Epidermal melanocyte (primary cell): ENCODE data around the gene FAM3D.

Source experiments
- DNase-seq: peaks from one replicate; pipeline ENCODE4 v3.0.0; 2011; ENCODE audit warnings: low spot score; ENCODE audit not compliant: insufficient read length

The FAM3D gene

GRCh38 chr3:58657036-58657520, 9.5 kb downstream of the FAM3D start:
- no peak for DNase-seq

DNA sequence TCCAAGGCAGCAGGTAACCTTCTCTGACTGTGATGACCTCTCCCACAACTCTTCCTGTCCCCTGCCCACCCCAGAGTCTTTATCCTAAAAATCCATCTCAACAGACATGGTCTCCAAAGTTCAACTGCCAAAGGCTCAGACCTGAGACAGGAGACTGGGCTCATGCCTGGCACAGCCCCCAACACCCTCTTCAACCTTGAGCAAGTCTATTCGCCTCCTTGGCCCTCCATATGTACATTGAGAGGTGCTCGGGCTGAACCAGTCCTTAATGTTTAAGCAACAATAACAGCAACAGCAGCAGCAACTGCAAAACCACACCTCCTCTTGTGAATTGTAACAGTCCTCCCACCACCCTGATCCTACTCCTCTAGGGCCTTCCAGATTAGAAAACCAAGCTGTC, 9.9 kb downstream of the FAM3D start:
- DNase-seq: no peak

DNA sequence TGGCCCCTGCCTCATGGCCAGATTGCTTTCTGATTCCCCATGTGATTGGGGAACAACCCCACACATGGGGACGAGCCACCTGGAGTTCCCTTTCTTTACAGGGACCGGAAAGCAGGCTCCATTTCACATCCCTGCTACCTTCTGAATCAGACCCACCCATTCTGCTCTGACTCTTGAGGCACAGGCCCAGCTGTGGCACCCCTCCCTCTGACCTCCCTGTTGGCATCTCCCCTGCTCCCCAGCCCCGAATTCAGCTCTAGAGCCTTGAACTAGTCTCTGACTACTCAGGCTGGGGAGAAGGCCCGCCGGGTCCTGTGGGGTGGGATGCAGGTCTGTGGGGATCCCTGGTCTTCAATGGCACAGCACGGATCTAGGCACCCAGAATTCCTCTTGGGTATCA, 12.1 kb downstream of the FAM3D start:
- DNase-seq: no peak

- DNase-seq: no peak
These were observed 13.9 kb downstream of the FAM3D start for GRCh38 chr3:58652624-58653023.

- no peak for DNase-seq
These were observed 15.3 kb downstream of the FAM3D start for GRCh38 chr3:58651276-58651675.

- no peak for DNase-seq
These were observed 19.0 kb downstream of the FAM3D start for GRCh38 chr3:58647381-58648141.

GRCh38 chr3:58646503-58646902, 20.1 kb downstream of the FAM3D start:
- no peak for DNase-seq

GRCh38 chr3:58645726-58646125, 20.8 kb downstream of the FAM3D start:
- no peak for DNase-seq

- no peak for DNase-seq
These were observed 23.7 kb downstream of the FAM3D start for GRCh38 chr3:58642846-58643245.

DNA sequence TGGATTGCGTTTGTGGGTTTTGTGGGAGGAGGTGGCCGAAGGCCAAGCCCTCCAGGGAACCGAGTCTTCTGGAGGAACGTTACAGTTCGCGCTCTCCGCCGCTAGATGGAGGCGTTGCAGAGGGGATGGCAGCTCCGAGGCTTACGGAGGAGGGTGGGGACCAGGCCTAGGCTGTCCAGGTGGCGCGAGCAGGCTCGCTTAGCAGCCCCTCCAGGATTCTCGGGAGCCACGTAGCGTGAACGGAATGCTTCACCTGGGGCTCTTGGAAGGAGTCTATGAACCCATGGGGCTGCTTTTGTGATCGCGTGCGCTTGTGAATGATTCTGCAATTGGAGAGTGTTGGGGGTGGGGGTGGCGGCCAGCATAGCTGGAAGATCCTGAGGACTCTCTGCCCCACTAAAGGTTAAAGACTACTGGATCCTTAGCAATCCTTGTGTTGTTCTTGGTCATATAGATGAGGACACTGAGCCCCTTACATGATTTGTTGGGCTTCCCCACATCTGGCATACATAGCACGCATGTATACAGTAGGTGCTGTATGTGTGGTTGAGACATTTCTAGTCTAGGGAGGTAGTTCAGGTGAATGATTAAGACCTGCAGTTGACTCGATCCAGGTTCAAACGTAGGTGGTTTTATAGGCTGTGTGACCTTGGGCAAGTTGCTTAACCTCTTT, 25.7 kb downstream of the FAM3D start:
- DNase-seq: peak; percentile 69

GRCh38 chr3:58639842-58640241, 26.7 kb downstream of the FAM3D start:
- DNase-seq: no peak

GRCh38 chr3:58639001-58639400, 27.6 kb downstream of the FAM3D start:
- no peak for DNase-seq

DNA sequence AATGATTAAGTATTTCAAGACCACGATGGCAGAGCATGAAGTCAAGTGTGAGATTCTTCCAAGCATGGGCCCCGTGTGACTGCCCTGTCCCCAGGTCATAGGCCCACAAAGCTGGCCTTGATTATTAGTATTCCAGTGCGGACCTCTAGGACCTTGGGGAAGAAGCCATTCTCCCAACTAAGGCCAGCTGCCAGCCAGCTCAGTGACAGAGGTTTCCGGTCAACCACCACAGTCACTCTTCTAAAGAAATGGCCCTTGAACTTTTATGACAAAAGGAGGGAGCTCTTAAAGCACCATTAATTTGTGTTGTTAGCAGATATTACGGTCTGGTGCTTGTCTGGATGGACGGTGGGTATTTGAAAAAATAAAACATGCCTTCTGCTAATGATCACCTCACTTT, 28.0 kb downstream of the FAM3D start:
- no peak for DNase-seq

DNA sequence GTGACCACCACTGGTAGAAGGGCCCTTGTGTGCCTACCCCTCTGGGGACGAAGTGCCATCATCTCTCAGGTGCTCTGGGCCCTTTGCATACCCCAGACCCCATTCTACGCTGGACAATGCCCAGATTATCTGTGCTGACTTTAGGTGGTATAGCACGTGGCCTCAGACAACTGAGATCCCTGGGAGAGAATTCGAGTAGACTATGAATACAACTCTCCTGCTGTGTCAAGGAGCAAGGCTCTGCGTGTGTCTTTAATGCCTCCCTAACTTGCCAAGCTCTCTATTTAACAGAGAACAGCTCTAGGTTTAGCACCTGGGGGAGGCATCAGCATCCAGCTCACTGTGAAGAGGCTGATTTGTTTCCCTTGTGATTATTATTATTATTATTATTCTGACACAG, 29.1 kb downstream of the FAM3D start:
- DNase-seq: no peak

DNA sequence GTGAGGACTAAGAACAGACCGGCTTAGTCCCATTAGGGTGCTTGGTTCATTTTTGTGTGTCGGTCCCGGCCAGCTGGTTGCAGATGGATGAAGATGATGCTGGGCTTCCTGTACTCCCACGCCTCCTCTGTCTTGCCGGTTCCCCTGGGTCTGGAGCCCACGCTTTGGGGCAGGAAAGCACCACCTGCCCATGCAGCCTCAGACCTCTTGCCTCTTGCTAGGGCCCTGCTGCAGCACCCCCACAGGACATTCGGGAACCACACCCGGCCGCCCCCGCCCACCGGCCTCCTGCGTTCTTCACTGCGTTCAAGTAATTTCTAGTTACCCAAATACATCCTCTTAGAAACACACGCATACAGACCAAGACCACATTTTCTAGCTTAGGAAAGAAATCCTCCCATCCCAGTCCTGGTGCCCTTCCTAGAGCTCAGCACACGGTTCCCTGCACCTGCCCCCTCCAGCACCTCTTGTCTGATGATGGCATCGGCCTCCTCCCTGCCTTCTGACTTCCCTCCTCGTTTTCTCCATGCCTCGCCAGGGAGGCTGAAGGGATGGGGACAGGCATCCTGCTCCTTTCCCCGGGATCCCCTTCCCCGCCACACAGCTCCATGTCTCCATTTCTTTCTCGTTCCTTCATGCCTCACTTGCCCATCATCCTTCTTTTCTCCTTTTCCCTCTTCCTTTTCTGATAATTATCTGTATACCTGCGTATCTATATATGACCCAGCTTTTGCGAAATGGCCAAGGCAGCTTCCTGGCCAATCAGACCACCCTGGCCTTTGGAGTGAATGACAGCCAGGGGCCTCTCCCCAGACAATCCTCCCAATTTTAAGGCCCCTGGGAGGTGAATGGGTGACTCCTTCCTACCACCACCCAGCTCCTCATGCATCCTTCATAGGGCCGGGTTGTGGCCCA, 30.9 kb downstream of the FAM3D start:
- DNase-seq: no peak

- DNase-seq: no peak
These were observed 33.3 kb downstream of the FAM3D start for GRCh38 chr3:58633157-58633865.

- no peak for DNase-seq
These were observed 34.8 kb downstream of the FAM3D start for GRCh38 chr3:58631742-58632141.

DNA sequence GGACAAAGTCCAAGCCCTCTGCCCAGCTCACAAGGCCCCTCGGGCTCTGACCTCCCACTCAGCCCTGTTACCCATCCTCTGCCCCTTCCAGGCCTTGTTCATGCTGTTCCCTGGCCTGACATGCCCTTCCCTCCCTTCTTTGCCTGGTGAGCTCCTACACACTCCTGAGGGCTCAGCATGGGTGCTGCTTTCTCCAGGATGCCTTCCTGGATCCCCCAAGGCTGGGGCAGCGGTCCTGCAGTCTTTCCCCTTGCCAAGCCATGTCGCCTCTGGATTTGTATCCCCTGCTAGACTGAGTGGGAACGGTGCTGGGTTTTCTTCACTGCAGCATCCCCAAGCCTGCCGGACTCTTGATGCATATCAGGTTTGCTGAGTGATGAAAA, 35.9 kb downstream of the FAM3D start:
- DNase-seq: no peak

GRCh38 chr3:58630076-58630709, 36.4 kb downstream of the FAM3D start:
- DNase-seq: peak; percentile 42

- DNase-seq: no peak
These were observed 36.9 kb downstream of the FAM3D start for GRCh38 chr3:58629629-58630028.
